GM19438 (cell line): Measurements from ENCODE around the gene RBM24.

Source experiments
- ATAC-seq: cut with Tn5 transposase; IDR thresholded peaks from one replicate; pipeline ENCODE4 v1.9.1; 2021; ENCODE audit warnings: low read depth; ENCODE audit not compliant: unreplicated experiment

Gene RBM24

GRCh38 chr6:17339308-17339670, 58.1 kb downstream of the RBM24 start:
- no peak for ATAC-seq

GRCh38 chr6:17341117-17341805, 60.1 kb downstream of the RBM24 start:
- ATAC-seq: no peak

- no peak for ATAC-seq
These were observed 60.7 kb downstream of the RBM24 start for GRCh38 chr6:17341891-17342290.

- ATAC-seq: no peak
These were observed 62.1 kb downstream of the RBM24 start for GRCh38 chr6:17343215-17343614.
